ENCODE results near the gene FOXP2.

Gene FOXP2

DNA sequence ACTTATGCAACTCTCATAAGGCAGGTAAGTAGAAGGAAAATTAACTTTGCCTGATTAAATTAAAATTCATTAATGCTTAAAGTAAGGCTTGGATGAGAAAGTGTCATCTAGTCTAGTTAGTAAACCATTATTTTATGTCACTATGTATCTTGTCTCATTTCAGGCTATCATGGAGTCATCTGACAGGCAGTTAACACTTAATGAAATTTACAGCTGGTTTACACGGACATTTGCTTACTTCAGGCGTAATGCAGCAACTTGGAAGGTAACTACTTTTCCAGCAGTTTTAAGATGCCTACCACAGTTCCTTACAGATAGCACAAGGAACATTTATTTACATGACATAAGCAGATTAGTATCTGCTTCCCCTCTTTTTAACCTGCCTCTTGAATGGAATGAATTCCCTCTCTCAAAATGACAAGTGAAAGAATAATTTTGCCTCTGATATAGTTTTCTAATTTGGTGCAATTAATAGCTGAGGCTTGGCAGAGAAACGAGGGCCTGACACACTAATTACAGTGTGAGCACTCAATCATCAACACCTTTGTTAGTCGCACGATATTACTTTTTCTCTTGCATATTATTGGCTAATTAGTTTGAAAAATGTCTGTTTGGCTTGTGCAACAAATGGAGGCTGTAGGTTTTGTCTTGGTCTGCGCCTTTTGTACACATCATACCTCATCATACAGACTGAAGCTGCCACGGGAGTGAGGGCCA lies 245.0 kb downstream of the FOXP2 start:
- no peak for DNase-seq

GRCh38 chr7:114660126-114660486 lies 245.5 kb downstream of the FOXP2 start:
- DNase-seq: no peak

DNA sequence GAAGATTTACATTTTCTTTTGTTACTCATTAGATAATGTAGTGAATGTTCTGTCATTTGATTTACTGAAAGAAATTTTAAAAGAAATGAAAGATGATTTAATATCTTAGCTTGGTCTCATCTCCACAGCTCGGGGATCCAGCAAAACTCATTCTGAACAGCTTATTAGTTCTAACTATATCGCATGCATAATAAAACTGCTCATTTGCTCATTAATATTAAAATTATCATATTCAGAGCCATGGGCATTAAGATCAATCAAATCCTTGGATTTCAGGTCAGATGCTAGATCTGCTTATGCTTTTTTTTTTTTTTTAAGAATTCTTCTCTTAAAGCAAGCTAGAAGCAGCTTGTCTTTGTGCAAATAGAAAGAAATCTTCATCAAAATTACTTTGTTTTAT lies 246.1 kb downstream of the FOXP2 start:
- DNase-seq: no peak

GRCh38 chr7:114662002-114662677 lies 247.5 kb downstream of the FOXP2 start:
- no peak for DNase-seq

- DNase-seq: peak; percentile 32 to 37
These were observed 248.9 kb downstream of the FOXP2 start for GRCh38 chr7:114663502-114663901.

DNA sequence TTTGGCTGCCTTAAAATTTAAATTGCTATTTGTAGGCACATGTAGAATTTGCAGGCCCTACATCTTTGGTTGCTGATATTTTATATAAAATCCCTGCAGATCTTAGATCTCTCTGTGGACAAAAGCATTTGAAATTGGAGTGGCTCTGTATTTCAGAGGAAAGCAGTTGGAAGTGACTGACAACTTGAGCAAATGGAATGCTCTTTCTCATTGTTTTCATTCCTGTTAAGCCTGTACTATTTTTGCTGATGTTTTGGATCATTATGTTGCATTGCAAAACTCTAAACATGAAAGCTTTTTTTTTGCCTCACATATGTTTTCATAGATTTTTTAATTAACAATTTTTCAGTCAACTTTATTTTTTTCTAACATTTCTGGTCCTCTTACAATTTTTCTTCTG lies 256.1 kb downstream of the FOXP2 start:
- no peak for DNase-seq

DNA sequence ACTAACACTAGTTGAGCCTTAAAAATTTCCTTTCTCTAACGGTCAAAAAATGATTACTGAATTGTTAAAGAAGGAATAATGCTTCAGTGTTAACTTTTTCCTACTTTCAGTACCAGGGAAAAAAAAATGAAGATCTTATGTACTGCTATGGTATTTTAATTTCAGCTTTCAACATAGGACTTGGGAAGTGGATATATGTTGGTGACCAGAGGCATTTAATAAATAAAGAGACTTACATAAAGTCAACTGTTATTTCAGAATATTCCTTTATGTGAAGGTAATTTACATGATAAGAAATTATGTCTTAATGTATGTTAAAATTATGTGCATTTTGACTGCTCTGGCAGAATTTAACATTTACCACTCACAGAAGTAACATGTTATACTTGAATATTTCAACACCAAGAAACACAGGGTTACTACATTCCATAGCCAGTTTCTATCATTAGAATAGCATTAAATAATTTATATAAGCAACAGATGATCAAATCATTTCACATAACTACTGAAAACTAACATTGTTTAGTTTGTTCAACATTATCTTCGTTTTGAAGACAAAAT lies 257.0 kb downstream of the FOXP2 start:
- no peak for DNase-seq

- DNase-seq: no peak
These were observed 263.5 kb downstream of the FOXP2 start for GRCh38 chr7:114678116-114678515.

- no peak for DNase-seq
These were observed 272.6 kb downstream of the FOXP2 start for GRCh38 chr7:114687238-114687637.

- DNase-seq: no peak
These were observed 273.9 kb downstream of the FOXP2 start for GRCh38 chr7:114688443-114689055.

- DNase-seq: no peak
These were observed 274.8 kb downstream of the FOXP2 start for GRCh38 chr7:114689406-114689805.

GRCh38 chr7:114691605-114692004 lies 277.0 kb downstream of the FOXP2 start:
- DNase-seq: no peak

GRCh38 chr7:114695182-114695581 lies 280.6 kb downstream of the FOXP2 start:
- DNase-seq: no peak

DNA sequence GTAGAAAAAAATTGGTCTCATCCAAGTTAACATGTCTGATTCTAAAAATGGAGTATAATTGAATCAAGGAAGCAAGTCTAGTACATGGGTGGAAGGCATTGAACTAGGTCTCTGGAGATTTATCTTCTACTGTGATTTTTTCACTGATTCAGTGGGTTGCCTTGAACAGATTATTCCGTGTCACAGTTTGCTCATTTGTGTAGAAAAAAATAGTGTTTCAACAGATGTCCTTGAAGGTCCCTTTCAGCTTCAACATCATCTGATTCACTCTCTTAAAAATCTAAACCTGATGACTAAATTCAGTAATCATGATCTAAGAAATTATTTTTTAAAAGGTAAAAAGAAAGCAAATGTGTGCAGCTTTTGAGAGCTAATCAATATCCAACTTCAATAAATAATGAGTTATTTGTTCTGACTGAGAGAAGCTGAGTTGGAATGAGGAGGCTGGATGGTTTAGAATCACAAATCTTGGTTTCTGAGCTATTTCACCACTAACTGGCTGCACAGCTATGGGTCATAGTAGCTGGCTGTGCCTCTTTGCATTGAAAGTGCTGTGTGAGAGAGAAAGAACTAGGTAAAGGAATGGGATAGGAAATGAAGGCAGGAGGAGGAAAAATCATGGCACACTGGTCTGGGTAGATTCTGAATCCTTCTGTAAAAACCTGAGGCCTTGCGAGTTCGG lies 285.8 kb downstream of the FOXP2 start:
- DNase-seq: no peak

DNA sequence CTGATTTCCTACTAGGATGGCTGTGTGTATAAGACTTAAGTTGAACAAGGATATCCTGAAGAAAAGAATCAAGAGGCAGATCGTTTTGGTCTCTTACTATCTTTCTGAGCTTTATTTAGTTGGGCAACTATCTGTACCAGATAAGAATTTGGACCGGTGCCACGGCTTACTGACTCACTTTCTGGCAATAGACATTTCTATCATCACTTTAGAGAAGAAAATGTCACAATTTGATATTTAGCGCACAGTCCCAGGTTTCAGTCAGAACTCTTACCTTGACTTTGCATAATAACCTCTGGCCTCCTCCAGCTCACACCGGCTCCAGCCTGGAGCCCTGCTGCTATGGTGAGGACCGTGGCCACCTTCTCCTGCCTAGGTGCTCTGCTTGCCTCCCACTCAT lies 289.1 kb downstream of the FOXP2 start:
- DNase-seq: no peak

- DNase-seq: no peak
These were observed 294.0 kb downstream of the FOXP2 start for GRCh38 chr7:114708646-114709045.

GRCh38 chr7:114710499-114710898 lies 295.9 kb downstream of the FOXP2 start:
- DNase-seq: no peak

DNA sequence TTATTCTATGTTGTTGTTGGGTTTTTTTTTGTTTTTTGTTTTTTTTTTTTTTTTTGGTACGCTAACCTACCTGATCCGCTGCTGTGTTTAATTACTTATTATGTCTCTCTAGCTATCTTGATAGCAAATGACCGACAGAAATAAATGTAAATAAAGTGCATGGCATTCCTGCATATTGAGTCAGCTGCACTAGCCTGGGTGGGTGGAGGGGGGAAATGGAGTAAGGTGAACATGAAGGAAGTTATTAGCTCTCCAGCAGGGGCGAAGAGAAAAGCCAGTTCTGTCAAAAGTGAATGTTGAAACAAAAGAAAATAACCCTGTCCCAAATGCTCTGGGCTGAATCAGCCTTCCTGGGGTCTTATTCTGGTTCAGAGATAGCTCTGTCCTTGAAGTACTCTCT lies 296.6 kb downstream of the FOXP2 start:
- DNase-seq: no peak

GRCh38 chr7:114715907-114716306 lies 301.3 kb downstream of the FOXP2 start:
- DNase-seq: no peak

GRCh38 chr7:114718861-114719260 lies 304.2 kb downstream of the FOXP2 start:
- DNase-seq: no peak

DNA sequence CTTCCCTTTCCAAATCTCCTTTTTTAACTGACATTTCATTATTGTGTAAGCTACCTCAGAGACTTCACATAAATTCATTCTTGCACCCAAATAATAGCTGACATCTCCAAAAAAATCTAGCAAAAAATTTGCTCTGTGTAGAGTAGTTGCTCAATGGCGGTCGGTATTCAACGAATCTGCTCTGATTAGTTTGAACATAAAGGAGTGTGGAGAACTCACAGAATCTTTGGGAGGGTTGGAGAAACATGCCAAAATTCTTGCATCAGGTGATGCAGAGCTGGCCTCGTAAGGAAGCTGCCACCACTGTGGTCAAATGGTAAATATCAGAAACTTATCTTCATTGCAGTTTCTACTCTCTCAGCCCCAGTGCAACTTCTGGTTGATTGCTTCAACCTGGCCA lies 306.1 kb downstream of the FOXP2 start:
- no peak for DNase-seq

- DNase-seq: no peak
These were observed 307.9 kb downstream of the FOXP2 start for GRCh38 chr7:114722562-114722961.

GRCh38 chr7:114723308-114723707 lies 308.7 kb downstream of the FOXP2 start:
- no peak for DNase-seq

Data from AML-193 (cell line).